ENCODE measurements around the gene ALK.
A peak's percentile ranks its signal among the peaks of the same experiment; 100 is the strongest.

Gene ALK

DNA sequence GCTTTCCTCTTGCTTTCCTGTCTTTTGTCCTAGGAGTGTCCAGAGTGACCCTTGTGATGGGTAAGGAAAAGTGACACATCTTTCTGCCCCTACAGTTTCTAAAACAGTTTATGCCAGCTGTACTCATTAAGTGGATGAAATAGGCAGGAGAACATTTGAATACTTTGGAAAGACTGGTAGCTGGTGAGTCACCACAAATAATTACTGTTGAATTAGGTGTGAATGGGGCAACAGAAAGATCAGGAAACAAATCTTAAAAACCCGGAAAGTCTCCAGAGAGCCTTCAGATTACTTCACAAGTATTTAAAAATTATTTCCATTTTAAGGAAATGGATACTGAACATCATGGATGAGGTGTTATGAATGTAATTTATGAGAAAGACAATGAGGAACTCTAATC, 527.7 kb downstream of the ALK start:
- DNase-seq, result no peak

DNA sequence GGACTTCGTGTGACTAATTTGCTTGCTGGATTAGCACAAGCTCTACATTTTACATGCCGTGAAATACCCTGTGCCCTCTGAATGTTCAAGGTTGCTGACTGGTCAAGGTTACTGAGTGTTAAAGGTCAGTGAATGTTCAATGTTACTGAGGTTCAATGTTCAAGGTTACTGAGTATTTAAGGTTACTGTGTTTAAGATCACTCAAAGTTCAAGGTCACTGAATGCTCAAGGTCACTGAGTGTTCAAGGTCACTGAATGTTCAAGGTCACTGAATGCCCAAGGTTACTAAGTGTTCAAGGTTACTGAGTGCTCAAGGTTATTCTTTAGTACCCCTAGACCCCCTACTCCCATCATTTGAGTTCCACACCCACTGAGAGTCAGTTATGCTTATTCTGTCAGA, 528.6 kb downstream of the ALK start:
- no peak for DNase-seq

DNA sequence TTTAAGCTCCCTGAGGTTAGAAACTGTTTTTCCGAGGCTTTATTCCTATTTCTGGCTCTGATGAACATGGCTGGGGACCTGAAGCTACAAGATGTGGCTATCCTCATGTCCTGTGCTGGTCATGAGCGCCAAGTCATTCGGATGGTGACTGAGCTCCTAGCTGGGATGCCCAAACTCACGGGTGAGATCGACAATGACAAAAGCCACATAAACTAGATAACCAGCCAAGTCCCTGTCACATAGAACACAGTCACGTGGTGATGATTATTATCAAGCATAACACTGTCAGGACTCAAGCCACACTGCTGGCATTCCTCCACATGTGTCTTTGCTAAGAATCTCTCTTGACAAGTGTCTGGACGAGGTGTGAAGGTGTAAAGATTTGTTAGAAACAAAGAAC, 531.2 kb downstream of the ALK start:
- no peak for DNase-seq

DNA sequence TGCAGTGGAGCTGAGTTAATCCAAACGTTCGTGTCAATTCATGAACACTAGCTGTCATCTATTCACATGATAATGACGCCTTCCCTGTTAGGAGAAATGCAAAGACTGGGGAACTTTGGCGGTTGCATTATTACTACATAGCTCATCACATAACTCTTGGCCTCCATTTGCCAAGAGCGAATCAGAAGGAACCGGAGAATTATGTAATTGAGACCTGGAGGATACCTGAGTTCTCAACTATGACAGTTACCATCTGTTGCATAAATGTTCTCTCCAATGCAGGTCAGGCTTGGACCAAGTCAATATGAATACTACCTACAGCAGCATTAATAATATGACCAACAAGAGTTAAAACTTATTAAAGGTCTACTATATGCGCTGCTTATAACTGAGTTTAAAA, 531.7 kb downstream of the ALK start:
- DNase-seq, result no peak

DNA sequence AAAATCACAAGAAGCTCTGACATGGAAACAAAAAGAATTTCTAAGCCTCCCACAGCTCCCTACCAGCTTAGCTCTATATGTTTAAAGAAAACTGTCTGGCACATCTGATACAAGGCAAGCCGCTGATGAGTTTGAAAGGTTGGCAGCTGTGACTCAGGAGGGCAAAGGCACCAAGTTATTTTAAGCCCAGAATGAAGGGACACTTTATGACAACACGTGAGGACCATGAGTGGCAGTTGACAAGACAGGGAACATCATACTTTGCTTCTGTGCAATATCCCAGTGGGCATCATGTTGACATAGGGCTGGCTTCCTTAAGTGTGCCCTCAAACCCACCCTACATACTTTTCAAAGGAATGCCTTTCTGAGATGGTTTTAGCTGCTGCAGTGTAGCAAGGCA, 533.3 kb downstream of the ALK start:
- DNase-seq, result no peak

DNA sequence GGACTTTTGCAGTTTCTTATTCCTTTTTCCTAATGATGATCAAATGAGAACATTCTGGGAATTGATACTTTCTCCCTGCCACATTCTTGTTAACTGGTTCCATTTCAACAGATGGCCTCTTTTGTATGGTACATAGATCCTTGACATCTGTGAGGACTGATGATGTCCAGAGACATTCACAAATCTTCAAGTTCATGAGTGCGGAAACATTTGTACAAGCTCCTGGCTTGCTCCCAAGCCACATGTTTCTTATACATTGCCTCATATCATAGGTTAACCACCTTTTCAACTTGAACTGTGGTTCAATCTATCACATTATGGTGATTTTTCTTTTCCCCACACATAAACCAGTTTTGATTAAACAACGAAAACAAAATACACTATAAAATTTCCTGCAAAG, 538.9 kb downstream of the ALK start:
- DNase-seq, result no peak

DNA sequence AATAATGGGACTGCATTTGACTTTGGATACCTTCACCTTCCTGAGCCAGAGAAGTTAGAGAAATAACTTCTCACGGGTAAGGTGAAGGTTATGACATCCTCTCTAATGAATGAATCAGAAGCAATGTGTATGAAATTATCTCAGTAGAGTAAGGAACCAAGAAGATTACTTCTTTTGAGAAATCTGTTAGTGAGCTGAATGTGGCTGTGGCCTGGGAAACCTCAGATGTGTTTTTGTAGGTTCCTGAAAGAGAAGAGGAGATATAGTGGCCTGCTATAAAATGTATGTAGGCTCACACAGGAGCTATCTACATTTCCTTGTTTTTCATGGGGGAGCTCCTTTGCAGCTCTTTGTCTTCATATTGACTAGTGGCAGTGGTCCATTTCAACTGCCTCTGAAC, 543.6 kb downstream of the ALK start:
- DNase-seq, result no peak

DNA sequence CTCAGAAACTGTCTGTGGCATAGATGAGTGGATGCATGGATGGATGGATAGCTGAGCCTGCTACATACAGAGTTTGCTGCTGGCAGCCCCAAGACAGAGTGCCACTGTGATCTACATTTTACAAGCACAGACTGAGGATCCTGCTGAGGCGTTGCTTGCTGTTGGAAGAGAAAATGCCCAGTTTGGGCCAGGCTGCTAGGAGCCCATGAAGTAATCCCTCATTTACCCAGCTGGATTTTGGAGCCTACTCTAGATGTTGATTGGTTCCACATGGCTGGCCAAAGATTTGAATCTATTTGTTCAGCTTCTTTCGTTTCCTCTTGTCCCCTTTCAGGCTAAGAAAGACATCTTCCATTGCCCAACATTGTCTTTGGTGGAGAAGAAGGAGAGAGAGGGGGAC, 544.8 kb downstream of the ALK start:
- DNase-seq, result no peak

DNA sequence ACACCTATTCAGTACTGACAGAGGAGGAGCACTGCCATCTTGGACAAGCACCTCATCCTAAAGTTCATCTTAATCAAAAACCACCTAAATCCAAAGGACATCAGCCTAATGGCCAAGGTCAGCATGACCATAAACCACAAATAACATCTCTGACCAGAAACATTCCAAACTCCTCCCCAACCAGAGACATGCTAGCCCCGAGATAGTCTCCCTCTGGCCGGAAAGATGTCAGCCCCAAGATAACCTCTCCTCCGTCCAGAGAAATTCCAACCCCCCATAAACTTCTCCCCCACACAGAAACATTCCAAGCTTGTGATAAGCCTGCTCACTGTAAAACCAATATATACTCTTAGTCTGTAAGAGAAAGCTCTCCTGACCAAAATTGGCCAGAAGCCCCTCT, 545.5 kb downstream of the ALK start:
- peak; percentile 89 for DNase-seq

DNA sequence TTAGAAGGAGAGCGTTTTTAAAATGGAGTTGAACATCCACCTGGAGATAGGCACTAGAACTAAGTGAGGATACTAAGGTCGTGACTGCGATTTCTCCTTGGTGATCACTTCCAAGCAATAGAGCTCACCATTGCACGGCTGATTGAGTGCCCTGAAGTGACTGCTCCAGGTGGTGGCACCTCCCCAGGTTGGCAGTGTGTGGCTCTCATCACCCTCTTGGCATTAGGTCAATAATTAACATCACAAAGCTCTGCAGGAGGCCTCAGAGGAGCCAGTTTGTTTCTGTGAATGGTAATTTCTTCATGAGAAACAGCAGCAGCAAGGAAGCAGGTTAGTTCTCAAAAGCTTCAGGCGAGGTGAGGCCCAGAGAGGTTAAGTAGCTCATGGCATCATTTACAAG, 546.6 kb downstream of the ALK start:
- no peak for DNase-seq

DNA sequence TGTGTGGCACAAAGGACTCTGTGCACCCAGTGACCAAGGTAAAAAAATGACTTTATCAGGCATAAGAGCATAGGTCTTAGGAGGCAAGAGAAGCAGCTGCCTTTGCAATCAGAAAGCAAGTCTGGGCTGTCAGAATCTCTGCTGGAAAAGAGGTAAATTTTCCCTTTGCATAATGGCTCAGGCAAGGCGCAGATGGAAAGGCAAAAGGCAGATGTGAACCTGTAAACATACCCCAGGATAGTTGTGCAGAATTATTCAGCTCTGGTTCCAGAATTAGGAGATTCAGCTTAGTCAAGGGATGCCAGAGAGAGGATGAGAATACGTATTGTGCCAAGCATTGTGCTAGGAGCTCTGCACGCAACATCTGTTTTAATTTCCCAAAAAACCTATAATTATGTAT, 547.5 kb downstream of the ALK start:
- DNase-seq, result no peak

DNA sequence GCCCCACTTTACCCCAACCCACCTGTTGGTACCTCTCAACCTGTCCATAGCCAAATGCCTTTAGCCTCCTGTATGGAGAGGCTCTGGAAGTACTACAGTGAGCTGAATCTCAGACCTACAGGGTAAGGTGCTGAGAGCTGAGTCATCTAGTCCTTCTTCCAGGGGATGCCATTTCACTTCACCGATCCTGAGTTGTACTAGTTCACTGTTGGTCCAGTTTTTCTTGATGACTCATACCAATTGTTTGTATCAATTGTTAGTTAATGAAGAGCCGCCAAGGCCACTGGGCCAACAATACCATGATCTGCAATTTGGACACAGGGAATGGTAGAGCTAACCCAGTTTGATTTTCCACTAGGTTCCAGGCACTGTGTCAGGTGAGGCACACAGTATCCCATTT, 549.2 kb downstream of the ALK start:
- peak; percentile 11 for DNase-seq

DNA sequence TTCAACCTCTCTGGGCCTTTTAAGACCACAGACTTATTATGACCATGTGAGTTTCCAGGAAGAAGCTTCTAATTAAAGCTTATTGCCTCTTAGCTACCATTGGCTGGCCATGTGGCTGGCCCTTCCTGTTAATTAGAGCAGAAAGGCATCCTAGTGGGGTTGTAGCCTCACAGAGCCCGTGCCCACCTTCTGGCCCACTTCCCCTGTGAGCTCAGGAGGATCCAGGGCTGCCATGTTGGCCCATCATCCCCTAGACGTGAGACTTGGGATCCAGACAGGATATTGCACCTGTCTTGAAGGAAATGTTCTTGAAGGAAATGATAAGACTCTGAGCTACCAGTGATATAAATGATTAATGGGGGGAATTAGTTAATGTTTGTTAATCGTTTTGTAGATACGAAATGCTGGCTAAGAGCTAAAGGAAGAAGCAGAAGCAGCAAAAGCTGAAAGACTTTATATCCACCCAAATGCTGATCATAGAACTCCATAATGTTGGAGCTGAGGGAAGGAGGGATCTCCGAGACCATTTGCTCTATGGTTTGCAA, 550.7 kb downstream of the ALK start:
- no peak for DNase-seq

DNA sequence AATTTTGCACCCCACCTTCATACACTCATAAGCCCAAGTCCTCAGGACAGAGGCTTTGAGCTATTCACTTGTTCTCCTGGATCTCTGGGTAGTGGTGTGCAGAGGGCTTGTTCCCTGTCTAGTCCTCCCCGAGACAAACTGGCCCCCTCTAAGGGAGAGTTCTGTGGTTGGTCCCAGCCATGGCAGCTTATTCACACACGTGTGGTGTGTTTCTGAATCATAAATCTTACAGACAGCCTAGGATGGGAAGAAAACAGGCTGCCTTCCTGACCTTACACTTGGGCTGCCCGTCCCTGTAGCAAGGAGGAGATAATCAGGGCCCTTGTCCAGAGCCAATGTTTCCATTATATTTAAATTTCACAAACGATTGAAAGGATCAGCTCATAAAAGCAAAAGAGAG, 551.2 kb downstream of the ALK start:
- no peak for DNase-seq

DNA sequence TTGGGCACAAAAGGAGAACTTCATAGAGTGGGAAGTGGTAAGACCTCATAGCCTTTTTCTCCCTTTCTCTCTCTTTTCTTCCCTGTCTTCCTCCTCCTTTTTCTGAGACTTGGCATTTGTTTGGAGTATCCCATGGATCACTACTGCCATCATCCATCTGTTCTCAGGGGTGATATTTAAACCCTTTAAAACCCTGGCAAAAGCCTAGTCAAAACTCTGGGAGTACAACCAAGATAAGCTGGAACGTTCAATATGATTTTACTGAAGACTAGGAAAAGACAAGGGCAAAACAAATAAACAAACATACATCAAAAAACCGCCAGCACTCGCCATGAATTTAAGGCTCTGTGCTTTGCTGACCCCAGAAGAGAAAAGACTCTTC, 552.7 kb downstream of the ALK start:
- no peak for DNase-seq

DNA sequence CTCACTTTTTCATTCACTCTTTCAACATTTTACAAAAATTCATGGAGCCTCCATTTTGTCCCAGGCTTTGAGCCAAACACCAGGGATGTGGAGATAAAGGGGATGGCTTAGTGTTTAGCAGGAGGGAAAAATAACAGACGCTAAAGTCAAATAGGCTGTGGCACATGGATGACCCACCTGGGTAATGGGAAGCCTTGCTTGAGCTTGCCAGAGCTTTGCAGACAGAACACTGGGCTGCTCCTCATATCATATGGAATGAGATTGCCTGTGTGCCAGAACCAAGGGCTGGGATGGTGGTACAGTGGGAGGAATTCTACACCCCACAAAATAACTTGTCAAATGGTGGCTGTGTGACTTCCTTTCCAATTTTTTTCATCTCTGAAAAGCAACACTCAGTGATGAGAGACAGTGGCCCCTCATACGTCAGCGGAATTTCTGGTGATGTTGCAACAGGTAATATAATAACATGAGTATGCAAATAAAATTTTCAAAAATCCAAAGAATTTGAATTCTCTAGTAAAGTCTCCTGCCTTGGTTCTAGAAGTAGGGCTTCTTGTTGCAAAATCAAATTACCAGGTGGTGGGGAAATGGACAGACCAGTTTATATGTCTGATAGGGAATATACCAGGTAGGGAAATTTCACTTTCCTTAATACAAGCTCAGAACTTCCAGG, 553.3 kb downstream of the ALK start:
- peak; percentile 70 for DNase-seq

DNA sequence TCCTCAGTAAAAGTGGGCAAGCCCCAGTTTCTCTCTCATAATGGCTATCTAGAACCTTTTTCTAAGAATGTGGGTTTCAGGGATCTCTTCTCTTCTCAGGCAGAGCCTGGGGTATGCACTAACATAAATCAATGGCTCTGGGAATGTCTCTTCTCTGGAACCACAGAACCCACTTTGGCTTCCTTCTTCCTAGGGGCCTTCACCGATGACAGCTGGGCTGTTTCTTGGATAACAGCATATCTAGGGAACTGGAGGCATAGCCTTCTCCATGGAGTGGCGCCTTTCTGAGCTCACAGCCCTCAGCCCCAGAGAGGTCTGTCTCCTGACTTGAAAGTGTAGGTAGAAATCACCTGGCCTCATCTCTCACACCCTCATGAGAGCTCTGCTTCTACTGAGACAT, 558.3 kb downstream of the ALK start:
- DNase-seq, result no peak

DNA sequence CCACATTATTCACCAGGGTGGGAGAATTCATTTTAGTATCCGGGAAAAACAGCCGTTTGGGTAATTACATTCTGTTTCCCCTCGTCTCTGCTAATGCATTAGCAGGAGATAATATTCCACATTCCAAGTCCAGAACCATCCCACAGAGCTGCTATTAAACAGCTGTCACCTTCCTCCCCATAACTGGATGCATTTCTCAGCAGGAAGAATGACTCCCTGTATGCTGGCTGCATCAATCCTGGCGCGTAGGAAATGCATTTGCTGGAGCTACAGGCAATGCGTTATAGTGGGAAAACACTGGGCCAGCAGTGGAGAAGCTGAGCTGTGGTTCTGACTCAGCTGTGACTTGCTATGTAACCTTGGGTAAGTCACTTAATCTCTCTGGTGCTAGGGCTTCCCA, 560.2 kb downstream of the ALK start:
- no peak for DNase-seq

DNA sequence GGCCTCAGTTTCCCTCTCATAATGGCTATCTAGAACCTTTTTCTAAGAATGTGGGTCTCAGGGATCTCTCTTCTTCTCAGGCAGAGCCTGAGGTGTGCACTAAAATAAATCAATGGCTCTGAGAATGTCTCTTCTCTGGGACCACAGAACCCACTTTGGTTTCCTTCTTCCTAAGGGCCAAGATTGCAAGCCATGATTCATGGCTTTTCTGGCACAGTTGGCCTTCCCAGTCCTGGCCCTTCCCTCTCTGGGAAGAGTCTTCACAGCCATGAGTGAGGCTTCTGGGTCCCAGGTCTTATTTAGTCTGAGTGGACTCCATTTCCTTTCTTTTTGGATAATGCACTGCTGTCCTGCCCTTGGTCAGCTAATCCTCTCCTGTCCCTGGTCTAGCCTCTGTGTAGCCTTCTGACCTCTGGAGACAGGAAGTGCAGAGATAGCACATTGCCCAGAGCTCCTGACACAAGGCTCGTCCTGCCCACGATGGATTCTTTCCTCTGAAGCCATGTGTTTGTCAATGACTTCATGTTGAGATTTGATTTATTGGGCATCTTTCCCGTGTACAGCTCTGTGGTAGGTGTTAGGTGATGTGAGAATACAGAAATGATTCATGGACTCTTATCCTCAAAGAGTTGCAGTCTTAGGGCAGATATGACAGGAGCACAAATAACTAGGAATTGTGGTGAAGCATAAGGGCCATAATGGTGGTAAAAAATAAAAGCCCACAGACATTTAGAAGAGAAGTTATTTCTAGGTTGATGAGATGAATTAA, 561.2 kb downstream of the ALK start:
- DNase-seq, result peak; percentile 47

DNA sequence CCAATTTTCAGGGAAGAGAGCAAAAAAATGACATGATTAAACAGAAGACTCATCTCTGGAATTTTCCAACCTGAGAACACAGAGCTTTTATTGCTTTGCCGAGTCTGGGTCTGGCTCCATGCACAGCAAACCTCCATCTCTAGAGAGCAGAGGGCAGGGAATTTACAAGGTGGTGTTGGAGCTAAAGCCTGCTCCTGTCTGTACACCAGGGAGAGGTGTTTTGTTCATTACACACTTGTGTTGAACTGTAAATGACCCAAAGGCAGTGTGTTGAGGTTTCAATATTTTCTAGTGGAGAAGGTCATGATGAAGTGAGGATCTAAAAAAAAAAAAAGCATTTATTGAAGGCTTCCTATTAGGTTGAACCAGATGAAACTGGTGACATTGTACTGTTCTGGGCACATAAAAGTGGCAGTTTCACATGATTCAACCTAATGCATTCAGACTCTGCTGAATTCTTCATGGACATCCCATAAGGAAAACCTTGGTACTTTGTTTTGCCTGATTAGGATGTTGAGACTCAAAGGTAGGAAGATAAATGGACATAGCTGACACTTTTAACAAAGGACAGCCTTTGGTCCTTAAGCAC, 567.9 kb downstream of the ALK start:
- DNase-seq, result no peak

DNA sequence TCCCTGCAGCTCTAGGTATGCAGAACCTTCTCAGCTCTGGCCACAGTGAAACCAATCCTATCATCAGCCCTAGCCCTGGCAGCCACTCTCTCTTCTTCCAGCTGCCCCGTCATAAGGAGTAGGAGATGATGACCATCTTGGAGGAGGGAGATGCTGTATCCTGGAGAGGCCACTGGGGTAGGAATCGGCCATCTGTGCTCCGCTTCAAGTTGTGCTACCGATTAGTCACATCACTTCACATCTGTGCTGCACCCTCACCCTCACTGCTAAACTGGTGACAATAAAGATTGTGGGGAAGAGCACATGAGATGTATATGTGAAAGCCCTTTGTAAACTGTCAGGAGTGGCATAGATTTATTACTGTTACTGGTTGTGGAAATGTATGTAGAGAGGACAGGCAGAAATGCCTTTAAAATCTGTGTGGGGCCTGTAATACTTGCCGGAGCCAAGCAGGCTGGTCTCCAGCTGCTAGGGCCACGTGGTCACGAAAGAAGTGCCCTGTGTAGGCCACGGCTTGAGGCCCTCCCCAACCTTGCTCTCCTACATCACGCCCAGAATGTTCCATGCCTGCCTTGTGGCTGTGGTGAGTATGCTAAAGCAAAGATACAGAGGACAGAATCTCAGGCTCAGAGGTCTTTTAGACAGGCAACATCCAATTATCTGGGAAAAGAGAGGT, 569.3 kb downstream of the ALK start:
- no peak for DNase-seq

DNA sequence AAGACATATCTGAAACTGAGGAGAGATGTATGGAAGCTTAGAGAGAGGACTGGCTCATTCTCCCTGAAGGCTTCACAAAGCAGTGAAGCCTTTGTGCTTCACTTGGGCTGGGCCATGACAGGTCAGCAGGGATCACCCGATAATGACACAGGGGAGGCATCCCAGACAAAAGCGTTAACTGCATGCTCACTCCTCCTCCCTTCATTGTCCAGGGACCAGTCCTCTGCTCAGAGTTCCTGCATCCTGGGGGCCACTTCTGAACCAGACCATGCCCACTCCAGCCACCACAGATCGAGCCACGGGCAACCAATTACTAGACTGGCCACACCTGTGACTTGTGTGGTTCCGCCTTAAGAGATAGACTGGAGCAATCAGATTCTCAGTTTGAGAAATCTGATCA, 570.1 kb downstream of the ALK start:
- DNase-seq, result no peak

DNA sequence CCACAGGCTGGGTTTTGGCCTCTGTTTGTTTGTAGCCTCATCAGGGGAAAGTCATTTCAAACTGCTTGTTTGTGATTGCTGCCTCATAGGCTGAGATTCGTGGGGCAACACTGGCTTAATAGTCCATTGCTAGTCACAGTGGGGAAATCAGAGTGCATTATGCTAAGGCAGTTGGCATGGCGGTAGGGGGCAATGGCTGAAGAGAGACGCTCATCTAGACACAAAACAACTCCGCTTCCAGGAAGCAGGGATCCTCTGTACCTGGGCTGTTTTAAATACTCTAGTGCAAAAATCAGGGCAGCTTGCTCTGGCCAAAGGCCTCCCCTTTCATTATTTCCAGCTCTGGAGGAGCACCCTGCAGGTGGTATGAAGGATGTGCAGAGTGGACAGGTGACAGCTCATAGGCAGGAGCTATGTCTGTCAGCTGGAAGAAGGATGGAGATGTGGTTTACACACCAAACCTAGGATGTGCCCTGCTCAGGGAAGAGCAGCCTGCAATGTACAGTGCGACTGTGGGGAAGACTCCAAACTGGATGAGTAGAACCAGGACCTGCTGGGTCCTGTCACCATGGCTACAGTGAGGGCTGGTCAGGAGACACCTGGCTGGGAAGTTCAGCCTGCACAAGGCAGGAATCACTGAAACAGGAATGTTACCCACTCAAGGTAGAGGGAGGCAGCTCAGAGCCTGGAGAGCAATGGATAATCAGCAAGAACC, 571.9 kb downstream of the ALK start:
- no peak for DNase-seq
